IMR-90 (cell line): Measurements from ENCODE around the gene CHI3L1. TPM values are rescaled to one million over a fixed set of nuclear protein-coding genes. Genes with fewer than 3 reads are reported as not detected.

ENCODE experiments used
- ATAC-seq: fragments of 200-7000 bp; cut with Tn5 transposase; 2 replicates; pipeline ENCODE4 v1.9.1; 2020; ENCODE audit warnings: low read depth, mild to moderate bottlenecking, moderate library complexity
- BruUV-seq: library from RNA; stranded (reverse); fragments of 400-500 nt; replicated peaks from 2 replicates; lab custom pipeline; 2021; lab: Mats Ljungman, UMichigan
- CTCF ChIA-PET: fragments of 300-600 bp; formaldehyde crosslinking; extraction: SDS; loops from one replicate; lab custom pipeline; 2021; ENCODE audit warnings: antibody characterized with exemption; lab: Yijun Ruan, JAX
- POLR2A ChIA-PET: fragments of 300-600 bp; sonication (Branson Sonifier 250); formaldehyde crosslinking; loops from one replicate; lab custom pipeline; 2022; ENCODE audit warnings: antibody characterized with exemption; ENCODE audit not compliant: unreplicated experiment; lab: Charles Lee
- DNase-seq: peaks from one replicate; pipeline ENCODE4 v3.0.0; 2013
- H2AFZ ChIP-seq: replicated peaks from 2 replicates; pipeline ENCODE3; 2013; ENCODE audit warnings: low read length, mild to moderate bottlenecking; ENCODE audit not compliant: poor library complexity
- H2AK5ac ChIP-seq: 2 replicates; pipeline ENCODE4 v1.6.1; 2013; ENCODE audit warnings: low read depth, low read length, inconsistent platforms
- H2AK9ac ChIP-seq: replicated peaks from 2 replicates; pipeline ENCODE3; 2013; ENCODE audit warnings: mild to moderate bottlenecking, low read depth, low read length, moderate library complexity; ENCODE audit not compliant: poor library complexity
- H2BK120ac ChIP-seq: 2 replicates; pipeline ENCODE4 v1.6.1; 2013; ENCODE audit warnings: low read depth, low read length, inconsistent platforms
- H2BK15ac ChIP-seq: 3 replicates; pipeline ENCODE4 v1.6.1; 2013; ENCODE audit warnings: low read depth, low read length, inconsistent platforms
- H2BK20ac ChIP-seq: 2 replicates; pipeline ENCODE4 v1.6.1; 2013; ENCODE audit warnings: low read depth, mild to moderate bottlenecking, inconsistent platforms, low read length, moderate library complexity
- H2BK5ac ChIP-seq: 2 replicates; pipeline ENCODE4 v1.6.1; 2013; ENCODE audit warnings: mild to moderate bottlenecking, low read depth, low read length, inconsistent platforms; ENCODE audit not compliant: poor library complexity, severe bottlenecking
- H3K14ac ChIP-seq: replicated peaks from 2 replicates; pipeline ENCODE4 v1.6.1; 2013; ENCODE audit warnings: low read depth, low read length, inconsistent platforms
- H3K18ac ChIP-seq: 2 replicates; pipeline ENCODE4 v1.6.1; 2013; ENCODE audit warnings: low read depth, low read length, control low read depth
- H3K23ac ChIP-seq: 2 replicates; pipeline ENCODE4 v1.6.1; 2013; ENCODE audit warnings: low read depth, low read length, inconsistent platforms
- H3K27ac ChIP-seq: 2 replicates; pipeline ENCODE4 v1.5.1; 2013; ENCODE audit warnings: mild to moderate bottlenecking, control low read depth, low read length; ENCODE audit not compliant: insufficient read depth
- H3K27me3 ChIP-seq: 2 replicates; pipeline ENCODE4 v1.6.1; 2013; ENCODE audit warnings: low read length; ENCODE audit not compliant: control insufficient read depth, insufficient read depth
- H3K36me3 ChIP-seq: 2 replicates; pipeline ENCODE4 v1.6.1; 2013; ENCODE audit warnings: low read length, mixed read lengths; ENCODE audit not compliant: control insufficient read depth, insufficient read depth
- H3K4ac ChIP-seq: 2 replicates; pipeline ENCODE4 v1.6.1; 2013; ENCODE audit warnings: low read depth, low read length, inconsistent platforms
- H3K4me1 ChIP-seq: 2 replicates; pipeline ENCODE4 v1.6.1; 2013; ENCODE audit warnings: low read length, mixed read lengths; ENCODE audit not compliant: control insufficient read depth, insufficient read depth
- H3K4me2 ChIP-seq: 2 replicates; pipeline ENCODE4 v1.6.1; 2013; ENCODE audit warnings: low read depth, mild to moderate bottlenecking, control low read depth, low read length, moderate library complexity
- H3K4me3 ChIP-seq: 2 replicates; pipeline ENCODE4 v1.5.1; 2013; ENCODE audit warnings: low read depth, mild to moderate bottlenecking, control low read depth, low read length, moderate library complexity; ENCODE audit not compliant: insufficient read depth
- H3K56ac ChIP-seq: 2 replicates; pipeline ENCODE4 v1.6.1; 2013; ENCODE audit warnings: low read length, inconsistent platforms; ENCODE audit not compliant: insufficient read depth; ENCODE audit errors: extremely low read depth
- H3K79me1 ChIP-seq, 2 experiments: 2 replicates each; pipeline ENCODE4 v1.6.1; 2013; ENCODE audit warnings: low read length in 2 of 2, inconsistent platforms in 1 of 2, low read depth in 1 of 2
- H3K9ac ChIP-seq: 2 replicates; pipeline ENCODE4 v1.6.1; 2013; ENCODE audit warnings: low read depth, low read length, control low read depth
- H3K9me1 ChIP-seq: 2 replicates; pipeline ENCODE4 v1.6.1; 2013; ENCODE audit warnings: low read length, inconsistent platforms; ENCODE audit not compliant: insufficient read depth
- H3K9me3 ChIP-seq: 2 replicates; pipeline ENCODE4 v1.6.1; 2013; ENCODE audit warnings: low read length; ENCODE audit not compliant: control insufficient read depth, insufficient read depth
- H4K20me1 ChIP-seq: 2 replicates; pipeline ENCODE4 v1.6.1; 2013; ENCODE audit warnings: low read length, inconsistent platforms; ENCODE audit not compliant: insufficient read depth
- H4K5ac ChIP-seq: 2 replicates; pipeline ENCODE4 v1.6.1; 2013; ENCODE audit warnings: mild to moderate bottlenecking, low read depth, low read length, control low read depth
- H4K8ac ChIP-seq, 2 experiments: 2 replicates each; pipeline ENCODE4 v1.6.1; 2013; ENCODE audit warnings: low read depth in 2 of 2, low read length in 2 of 2, control low read depth in 1 of 2, inconsistent platforms in 1 of 2
- H4K91ac ChIP-seq: 2 replicates; pipeline ENCODE4 v1.6.1; 2013; ENCODE audit warnings: low read depth, low read length, inconsistent platforms; ENCODE audit not compliant: insufficient read depth
- NFE2L2 ChIP-seq: fragments of 150-350 bp; IDR thresholded peaks from 2 replicates; pipeline ENCODE4 v1.6.1; 2016; ENCODE audit warnings: low read depth, mild to moderate bottlenecking, low read length
- SMC3 ChIP-seq: fragments of 150-350 bp; IDR thresholded peaks from 2 replicates; pipeline ENCODE4 v1.6.1; 2016; ENCODE audit warnings: low read depth, mild to moderate bottlenecking, antibody characterized with exemption, low read length, moderate library complexity
- WGBS, 2 experiments: methylation state at CpG; one replicate each; pipeline versions ENCODE4 v1.1.5 to v1.1.7; 2013; ENCODE audit warnings: missing lambda C conversion rate in 2 of 2; ENCODE audit not compliant: insufficient read length in 1 of 2; ENCODE audit errors: extremely low coverage in 2 of 2; 5-methylcytosine and 5-hydroxymethylcytosine counted together
- dilution Hi-C: fragments of 300-500 bp; cut with HindIII; formaldehyde crosslinking; loops from one replicate; pipeline ENCODE4 v1.14.3; 2018; ENCODE audit warnings: low sequenced_read_pairs; ENCODE audit not compliant: unreplicated experiment
- in situ Hi-C: fragments of 300-500 bp; cut with MboI; formaldehyde crosslinking; loops from 3 replicates; pipeline ENCODE4 v1.14.3; 2019; ENCODE audit warnings: low sequenced_read_pairs, inconsistent platforms, mixed read lengths
- intact Hi-C: fragments of 100-400 bp; cut with micrococcal nuclease; formaldehyde crosslinking; loops from 2 replicates; pipeline ENCODE4 v1.10.0; 2022
- polyA plus RNA-seq, 3 experiments: library from polyadenylated mRNA; depleted of rRNA; stranded (reverse); fragments of >200 nt; gene quantifications; 2 replicates each; pipeline ENCODE4 v1.2.3, GENCODE V29; 2012; ENCODE audit warnings: low replicate concordance in 1 of 3
- total RNA-seq: library from RNA; depleted of rRNA; stranded (reverse); fragments of >200 nt; gene quantifications from 2 replicates; pipeline ENCODE4 v1.2.3, GENCODE V29; 2012

CHI3L1 gene
- total and polyA plus RNA-seq, 2 of the 4 experiments (the other 2 are of a cell fraction): 0.17 TPM; not detected in 1

DNA sequence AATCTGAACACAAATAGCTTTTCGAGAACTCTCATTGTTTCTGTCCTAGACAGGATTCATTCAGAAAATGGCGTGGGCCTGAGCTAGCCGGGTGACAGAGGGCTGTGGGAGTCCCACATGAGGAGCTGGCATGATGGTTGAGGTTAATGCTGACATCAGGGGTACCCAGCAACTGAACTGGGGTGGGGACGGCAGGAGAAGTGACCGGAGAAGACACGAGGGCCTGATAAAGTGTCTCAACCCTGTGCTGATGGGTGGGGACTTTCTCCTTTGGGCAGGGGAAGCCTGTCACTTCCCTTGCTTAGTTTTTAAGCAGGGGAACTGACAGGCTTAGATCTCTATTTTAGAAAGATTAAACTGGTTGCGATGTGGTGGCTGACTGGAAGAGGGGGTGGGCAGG lies 28.4 kb upstream of the CHI3L1 start:
- no peak overlapping the region for H2AK5ac ChIP-seq
- dilution Hi-C loops (no loop called here), intact Hi-C loops (no loop called here), in situ Hi-C loops (loop anchor here (5.0 kb wide), 2 partner anchors 98 to 178 kb away; no protein-coding TSS in a partner anchor)
- no peak overlapping the region for H2BK20ac ChIP-seq
- no peak overlapping the region for H3K4ac ChIP-seq
- no peak overlapping the region for H4K91ac ChIP-seq
- no peak overlapping the region for H3K4me3 ChIP-seq
- H3K4me1 ChIP-seq: no peaks in the 10 kb centered on the region
- DNase-seq (no peak), ATAC-seq (no peak)
- H3K79me1 ChIP-seq: no peaks in the 10 kb centered on the region
- no peaks in the 10 kb centered on the region for H3K9me1 ChIP-seq
- no peak overlapping the region for H3K9ac ChIP-seq
- no peak overlapping the region for H4K5ac ChIP-seq
- H2AFZ ChIP-seq: no peak overlapping the region
- no peak overlapping the region for H2BK15ac ChIP-seq
- H3K18ac ChIP-seq: no peak overlapping the region
- H4K20me1 ChIP-seq: no peaks in the 10 kb centered on the region; the same call in 1 of the 2 replicates
- H2BK120ac ChIP-seq: no peak overlapping the region
- no TSS peak for BruUV-seq
- 40% methylated on average over 2 of the region's 7 CpGs; no CpG with 5 or more reads in 1 of the 2 experiments for WGBS, 2 experiments
- POLR2A ChIA-PET: no interaction called here
- H3K27ac ChIP-seq: no peak overlapping the region
- peaks cover 36% of the 10 kb centered on the region for H3K27me3 ChIP-seq
- H3K4me2 ChIP-seq: no peak overlapping the region
- H3K56ac ChIP-seq: no peak overlapping the region
- H3K23ac ChIP-seq: no peak overlapping the region
- CTCF ChIA-PET: interaction anchor here (0.6 to 3.6 kb wide), 3 partner anchors 53 to 176 kb away, joined by 4 to 49 read pairs (median 22); no protein-coding TSS in a partner anchor
- TF ChIP-seq NFE2L2: no peak
- TF ChIP-seq SMC3: no peak
- no peak overlapping the region for H2AK9ac ChIP-seq
- no peaks in the 10 kb centered on the region for H3K9me3 ChIP-seq
- no peak overlapping the region for H2BK5ac ChIP-seq
- no peak overlapping the region for H3K14ac ChIP-seq
- H3K36me3 ChIP-seq: no peaks in the 10 kb centered on the region
- no peak overlapping the region for H4K8ac ChIP-seq
